HG03025 (cell line): ENCODE data around the gene OPN1MW2.
"Not testable (repeated sequence)": the region's sequence is repeated elsewhere in the genome, so short reads cannot be mapped to it uniquely, and the experiment has no call there.

Source experiments
- ATAC-seq: cut with Tn5 transposase; IDR thresholded peaks from one replicate; pipeline ENCODE4 v1.9.1; 2021; ENCODE audit warnings: mild to moderate bottlenecking, moderate library complexity; ENCODE audit not compliant: unreplicated experiment, low FRiP score

OPN1MW2 gene

DNA sequence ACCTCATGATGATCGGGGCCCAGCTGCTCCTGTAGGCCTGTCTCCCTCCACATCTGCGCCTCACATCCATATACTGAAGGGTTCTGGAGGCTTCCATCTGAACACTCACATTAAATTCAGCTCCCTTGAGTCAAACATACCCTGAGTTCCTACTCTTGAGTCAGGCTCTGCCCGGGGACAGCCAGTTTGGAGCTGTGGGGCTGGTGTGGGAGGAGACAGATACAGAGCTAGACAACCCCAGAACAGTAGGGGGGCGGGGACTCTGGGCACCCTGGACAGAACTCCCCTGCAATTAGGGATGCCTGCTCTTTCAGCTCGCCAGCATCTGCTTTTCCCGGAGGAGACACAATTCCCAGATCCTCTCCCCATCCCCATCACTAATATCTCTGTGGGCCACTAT lies 43.5 kb downstream of the OPN1MW2 start:
- not testable (repeated sequence) for ATAC-seq

DNA sequence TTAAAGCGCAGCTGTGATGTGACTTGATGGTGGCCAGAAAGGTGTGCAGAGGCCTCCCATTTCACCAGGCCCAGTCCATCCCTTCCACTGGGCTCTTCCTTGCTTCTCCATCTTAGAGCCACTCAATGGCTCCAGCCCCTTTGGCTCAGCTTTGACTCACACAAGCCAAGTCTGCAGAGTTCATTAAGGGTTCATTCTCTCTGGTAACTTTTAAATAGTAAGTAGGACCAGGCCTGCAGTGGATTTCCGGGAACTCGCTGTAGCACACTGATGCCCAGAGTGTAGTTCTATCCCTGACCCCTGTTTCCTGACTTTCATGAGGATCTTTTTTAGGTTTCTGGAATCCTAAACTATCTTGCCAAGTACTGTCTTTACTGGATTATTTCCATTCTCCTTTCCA lies 49.7 kb downstream of the OPN1MW2 start:
- ATAC-seq, result not testable (repeated sequence)
